ENCODE measurements around the gene FAM168A.

FAM168A gene

GRCh38 chr11:73376160-73376802 is 221.6 kb downstream of the FAM168A start, which contains the start of gene RELT:
TSS of gene RELT (plus strand) at chr11:73376399. CDS start at chr11:73389137, 12,738 bp downstream.
- peak; percentile 98 for DNase-seq (ENCODE audit: low read depth, low spot score)

- no peak for DNase-seq (ENCODE audit: low read depth, low spot score)
Observed at GRCh38 chr11:73375830-73376159, 222.1 kb downstream of the FAM168A start.

GRCh38 chr11:73374151-73374550 is 223.8 kb downstream of the FAM168A start:
- DNase-seq (ENCODE audit: low read depth, low spot score), result no peak

- DNase-seq (ENCODE audit: low read depth, low spot score), result peak; percentile 44
Observed at GRCh38 chr11:73372375-73372993, 225.4 kb downstream of the FAM168A start.

GRCh38 chr11:73367482-73368024 is 230.4 kb downstream of the FAM168A start:
- DNase-seq (ENCODE audit: low read depth, low spot score), result no peak

GRCh38 chr11:73366953-73367352 is 231.0 kb downstream of the FAM168A start:
- no peak for DNase-seq (ENCODE audit: low read depth, low spot score)

- DNase-seq (ENCODE audit: low read depth, low spot score), result no peak
Observed at GRCh38 chr11:73366265-73366610, 231.7 kb downstream of the FAM168A start.

- DNase-seq (ENCODE audit: low read depth, low spot score), result no peak
Observed at GRCh38 chr11:73365352-73366264, 232.3 kb downstream of the FAM168A start.

GRCh38 chr11:73363147-73363546 is 234.8 kb downstream of the FAM168A start:
- no peak for DNase-seq (ENCODE audit: low read depth, low spot score)

GRCh38 chr11:73361953-73362776 is 235.7 kb downstream of the FAM168A start:
- no peak for DNase-seq (ENCODE audit: low read depth, low spot score)

GRCh38 chr11:73360743-73361369 is 237.1 kb downstream of the FAM168A start:
- no peak for DNase-seq (ENCODE audit: low read depth, low spot score)

GRCh38 chr11:73359930-73360742 is 237.8 kb downstream of the FAM168A start:
- peak; percentile 66 for DNase-seq (ENCODE audit: low read depth, low spot score)

- DNase-seq (ENCODE audit: low read depth, low spot score), result no peak
Observed at GRCh38 chr11:73359341-73359740, 238.6 kb downstream of the FAM168A start.

GRCh38 chr11:73358071-73358470 is 239.8 kb downstream of the FAM168A start:
- DNase-seq (ENCODE audit: low read depth, low spot score), result no peak

- DNase-seq (ENCODE audit: low read depth, low spot score), result no peak
Observed at GRCh38 chr11:73356979-73357860, 240.7 kb downstream of the FAM168A start.

GRCh38 chr11:73355109-73355508 is 242.8 kb downstream of the FAM168A start:
- no peak for DNase-seq (ENCODE audit: low read depth, low spot score)

- no peak for DNase-seq (ENCODE audit: low read depth, low spot score)
Observed at GRCh38 chr11:73353422-73353821, 244.5 kb downstream of the FAM168A start.

- DNase-seq (ENCODE audit: low read depth, low spot score), result peak; percentile 78
Observed at GRCh38 chr11:73350908-73351636, 246.8 kb downstream of the FAM168A start.
